ENCODE data around the gene SUPT20HL1. TPM values are rescaled to one million over a fixed set of nuclear protein-coding genes. Genes with fewer than 3 reads are reported as not detected.
"Not testable (repeated sequence)": the region's sequence is repeated elsewhere in the genome, so short reads cannot be mapped to it uniquely, and the experiment has no call there.

SUPT20HL1 gene
- total and polyA plus RNA-seq, 11 donors, result not detected

GRCh38 chrX:24364326-24364725, 3.9 kb downstream of the SUPT20HL1 start:
- intact Hi-C loops (cut with DNase I), result loop anchor here in 1 of 10 donors (10.0 kb wide), 1 partner anchor 100 kb away; no protein-coding TSS in a partner anchor
- ATAC-seq, result peak in 1 of 4 donors; percentile 10

DNA sequence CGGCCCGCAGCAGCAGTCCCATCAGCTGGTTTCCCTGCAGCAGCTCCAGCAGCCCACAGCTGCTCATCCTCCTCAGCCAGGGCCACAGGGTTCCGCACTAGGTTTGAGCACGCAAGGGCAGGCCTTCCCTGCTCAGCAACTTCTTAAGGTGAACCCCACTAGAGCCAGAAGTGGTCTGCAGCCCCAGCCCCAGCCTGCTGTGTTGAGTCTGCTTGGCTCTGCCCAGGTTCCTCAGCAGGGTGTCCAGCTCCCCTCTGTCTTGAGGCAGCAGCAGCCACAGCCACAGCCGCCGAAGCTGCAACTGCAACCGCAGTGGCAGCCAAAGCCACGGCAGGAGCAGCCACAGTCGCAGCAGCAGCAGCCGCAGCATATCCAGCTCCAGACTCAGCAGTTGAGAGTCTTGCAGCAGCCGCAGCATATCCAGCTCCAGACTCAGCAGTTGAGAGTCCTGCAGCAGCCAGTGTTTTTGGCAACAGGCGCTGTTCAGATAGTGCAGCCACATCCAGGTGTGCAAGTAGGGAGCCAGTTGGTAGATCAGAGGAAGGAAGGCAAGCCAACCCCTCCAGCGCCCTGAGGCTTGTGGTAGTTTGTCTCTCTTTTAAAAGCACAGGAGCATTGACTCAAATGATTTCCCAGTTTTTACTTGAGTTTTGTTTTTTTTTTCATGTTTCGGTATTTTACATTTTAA, 4.6 kb downstream of the SUPT20HL1 start:
- intact Hi-C loops (cut with DNase I), result loop anchor here in 1 of 10 donors (10.0 kb wide), 1 partner anchor 100 kb away; no protein-coding TSS in a partner anchor
- Histone ChIP-seq H3K27me3 (peaks cover 0 to 5% (median 0%) of the 10 kb centered on the region in 9 donors), H3K9me3 (peaks cover 0 to 5% (median 0%) of the 10 kb centered on the region in 12 donors), H3K4me3 (peak overlapping the region in 4 of 12 donors; percentile 2 to 12 (median 2)), H3K4me1 (no peaks in the 10 kb centered on the region), H3K27ac (no peak overlapping the region), H3K36me3 (no peaks in the 10 kb centered on the region)
- TF ChIP-seq CTCF (IDR thresholded peaks at IDR 0.05), result no peak
- no peak for TF ChIP-seq POLR2A (IDR thresholded peaks at IDR 0.05)
- DNase-seq (no peak), ATAC-seq (peak in 1 of 4 donors; percentile 17)
- WGBS, 4 donors, result 73 to 86% (median 76%) methylated on average over 10 to 14 of the region's 14 CpGs

More at GRCh38 chrX:24364326-24364725, 3.9 kb downstream of the SUPT20HL1 start:
- no peaks in the 10 kb centered on the region for H3K36me3 ChIP-seq
- TF ChIP-seq CTCF (IDR thresholded peaks at IDR 0.05), result no peak
- TF ChIP-seq POLR2A (IDR thresholded peaks at IDR 0.05), result no peak
- H3K27ac ChIP-seq, result peak overlapping the region in 3 of 12 donors; percentile 3 to 30 (median 14)
- peaks cover 0 to 5% (median 0%) of the 10 kb centered on the region in 9 donors for H3K27me3 ChIP-seq
- H3K9me3 ChIP-seq, result peaks cover 0 to 5% (median 0%) of the 10 kb centered on the region in 12 donors
- peak overlapping the region in 1 of 12 donors; percentile 2 for H3K4me3 ChIP-seq
- 68 to 92% (median 77%) methylated on average over 2 to 5 of the region's 5 CpGs for WGBS, 4 donors
- DNase-seq, result no peak
- H3K4me1 ChIP-seq, result no peaks in the 10 kb centered on the region

- H3K4me1 ChIP-seq, H3K27ac ChIP-seq, H3K9me3 ChIP-seq, ATAC-seq, H3K4me3 ChIP-seq, H3K36me3 ChIP-seq, DNase-seq: not testable (repeated sequence)
- WGBS, 4 donors, result 71 to 84% (median 78%) methylated on average over 3 to 4 of the region's 4 CpGs
- peaks cover 0 to 18% (median 0%) of the 10 kb centered on the region in 9 donors for H3K27me3 ChIP-seq
- intact Hi-C loops (cut with DNase I), result loop anchor here in 1 of 10 donors (10.0 kb wide), 1 partner anchor 102 kb away; no protein-coding TSS in a partner anchor
Measured at GRCh38 chrX:24366762-24367400, 6.4 kb downstream of the SUPT20HL1 start.

- intact Hi-C loops (cut with DNase I), result loop anchor here in 2 of 10 donors (10.0 kb wide), 2 partner anchors 105 to 115 kb away; no protein-coding TSS in a partner anchor
- no peak for TF ChIP-seq POLR2A (IDR thresholded peaks at IDR 0.05)
- no peak for TF ChIP-seq CTCF (IDR thresholded peaks at IDR 0.05)
- ATAC-seq (no peak), DNase-seq (no peak)
- no peaks in the 10 kb centered on the region for H3K9me3 ChIP-seq
- no peaks in the 10 kb centered on the region for H3K36me3 ChIP-seq
- H3K27me3 ChIP-seq, result peaks cover 0 to 29% (median 0%) of the 10 kb centered on the region in 9 donors
- 24 to 70% (median 52%) methylated on average over 1 of the region's 1 CpG for WGBS, 4 donors
- no peak overlapping the region for H3K4me3 ChIP-seq
- no peak overlapping the region for H3K27ac ChIP-seq
- no peaks in the 10 kb centered on the region for H3K4me1 ChIP-seq
Measured at GRCh38 chrX:24369816-24370215, 9.4 kb downstream of the SUPT20HL1 start.
